H1 (cell line): ENCODE results near the gene MYH11. TPM values are rescaled to one million over a fixed set of nuclear protein-coding genes. Genes with fewer than 3 reads are reported as not detected.

Experiments
- CTCF ChIA-PET: fragments of 300-600 bp; sonication (Branson Sonifier 250); formaldehyde crosslinking; loops from one replicate; lab custom pipeline; 2021; ENCODE audit not compliant: partially characterized antibody; lab: Charles Lee
- POLR2A ChIA-PET: fragments of 300-600 bp; sonication (Branson Sonifier 250); formaldehyde crosslinking; loops from one replicate; lab custom pipeline; 2021; ENCODE audit warnings: inconsistent platforms; ENCODE audit not compliant: partially characterized antibody; lab: Charles Lee
- DNase-seq, 2 experiments: peaks; one replicate each; pipeline versions ENCODE4 v3.0.0 to v3.0.0-alpha.2; 2010 to 2022; ENCODE audit warnings: low spot score in 2 of 2, low read depth in 1 of 2, mixed read lengths in 1 of 2
- FAIRE-seq: peaks from 2 replicates; lab custom pipeline; 2011; peaks lifted over from hg19 to GRCh38; lab: Jason Lieb, UNC
- H2AFZ ChIP-seq: 2 replicates; pipeline ENCODE4 v1.8.1; 2012; ENCODE audit warnings: low read length, inconsistent platforms
- H2AK5ac ChIP-seq: 2 replicates; pipeline ENCODE4 v1.6.1; 2013; ENCODE audit warnings: low read depth, low read length
- H2BK120ac ChIP-seq: replicated peaks from 2 replicates; pipeline ENCODE3; 2013; ENCODE audit warnings: low read depth, low read length, inconsistent platforms
- H2BK12ac ChIP-seq: 2 replicates; pipeline ENCODE4 v1.6.1; 2013; ENCODE audit warnings: low read depth, low read length
- H2BK15ac ChIP-seq: 2 replicates; pipeline ENCODE4 v1.6.1; 2013; ENCODE audit warnings: low read length
- H2BK20ac ChIP-seq: 2 replicates; pipeline ENCODE4 v1.6.1; 2013; ENCODE audit warnings: low read length
- H2BK5ac ChIP-seq: 2 replicates; pipeline ENCODE4 v1.6.1; 2013; ENCODE audit warnings: low read depth, low read length
- H3K14ac ChIP-seq: 2 replicates; pipeline ENCODE4 v1.6.1; 2013; ENCODE audit warnings: inconsistent platforms; ENCODE audit not compliant: insufficient read length
- H3K18ac ChIP-seq: 2 replicates; pipeline ENCODE4 v1.6.1; 2013; ENCODE audit warnings: low read length; ENCODE audit errors: extremely low read depth
- H3K23ac ChIP-seq: 2 replicates; pipeline ENCODE4 v1.6.1; 2013; ENCODE audit warnings: inconsistent platforms; ENCODE audit not compliant: insufficient read length
- H3K23me2 ChIP-seq: 2 replicates; pipeline ENCODE4 v1.6.1; 2013; ENCODE audit warnings: low read depth, low read length
- H3K27ac ChIP-seq: 2 replicates; pipeline ENCODE4 v1.6.1; 2011; ENCODE audit warnings: low read depth, low read length, inconsistent platforms
- H3K27me3 ChIP-seq, 4 experiments: replicated peaks in 1 of 4; 1 replicate in 1 of 4; 2 replicates in 3 of 4; pipeline versions ENCODE4 v1.6.1 to v1.8.1; 2011 to 2013; ENCODE audit warnings: low read length in 3 of 4, mild to moderate bottlenecking in 3 of 4, inconsistent platforms in 2 of 4, mixed read lengths in 2 of 4, moderate library complexity in 1 of 4; ENCODE audit not compliant: control insufficient read depth in 3 of 4, insufficient read depth in 3 of 4; ENCODE audit errors: extremely low read depth in 1 of 4
- H3K36me3 ChIP-seq, 4 experiments: 2 replicates each; pipeline versions ENCODE4 v1.6.1 to v1.8.1; 2011 to 2013; ENCODE audit warnings: mild to moderate bottlenecking in 4 of 4, low read length in 3 of 4, moderate library complexity in 2 of 4, control low read depth in 1 of 4, inconsistent platforms in 1 of 4; ENCODE audit not compliant: insufficient read depth in 4 of 4, control insufficient read depth in 2 of 4
- H3K4ac ChIP-seq: replicated peaks from 2 replicates; pipeline ENCODE3; 2013; ENCODE audit warnings: low read length, low read depth, mixed read lengths, inconsistent platforms; ENCODE audit not compliant: insufficient read length
- H3K4me1 ChIP-seq, 4 experiments: replicated peaks in 1 of 4; 1 replicate in 1 of 4; 2 replicates in 3 of 4; pipeline versions ENCODE4 v1.6.1 to v1.8.1; 2011 to 2013; ENCODE audit warnings: low read length in 3 of 4, inconsistent platforms in 2 of 4, mixed read lengths in 1 of 4; ENCODE audit not compliant: insufficient read depth in 4 of 4, control insufficient read depth in 3 of 4
- H3K4me2 ChIP-seq, 2 experiments: 2 replicates each; pipeline versions ENCODE4 v1.6.1 to v1.8.1; 2011 to 2013; ENCODE audit warnings: low read depth in 2 of 2, low read length in 2 of 2, control low read depth in 1 of 2, inconsistent platforms in 1 of 2, mild to moderate bottlenecking in 1 of 2; ENCODE audit not compliant: insufficient read depth in 1 of 2
- H3K4me3 ChIP-seq, 4 experiments: fragments of 200-600, 300-600 bp in 1 of 4; sonication (generic), shearing (Covaris generic), sonication (Bioruptor Twin) in 1 of 4; 2 replicates each; pipeline versions ENCODE4 v1.5.1 to v1.8.1; 2011 to 2016; ENCODE audit warnings: low read length in 4 of 4, low read depth in 3 of 4, control low read depth in 2 of 4, inconsistent platforms in 2 of 4, mild to moderate bottlenecking in 2 of 4, mixed read lengths in 1 of 4, moderate library complexity in 1 of 4; ENCODE audit not compliant: insufficient read depth in 2 of 4; ENCODE audit errors: extremely low read depth in 1 of 4
- H3K56ac ChIP-seq: replicated peaks from 2 replicates; pipeline ENCODE3; 2013; ENCODE audit warnings: low read depth, mild to moderate bottlenecking, mixed read lengths, low read length, inconsistent platforms; ENCODE audit not compliant: insufficient read length
- H3K79me1 ChIP-seq: 2 replicates; pipeline ENCODE4 v1.6.1; 2013; ENCODE audit warnings: low read depth, low read length, control low read depth
- H3K79me2 ChIP-seq, 2 experiments: 2 replicates each; pipeline versions ENCODE4 v1.6.1 to v1.8.1; 2012 to 2013; ENCODE audit warnings: low read length in 2 of 2, mild to moderate bottlenecking in 2 of 2, inconsistent platforms in 1 of 2; ENCODE audit not compliant: insufficient read depth in 2 of 2, control insufficient read depth in 1 of 2
- H3K9ac ChIP-seq, 4 experiments: replicated peaks in 1 of 4; 1 replicate in 1 of 4; 2 replicates in 3 of 4; pipeline versions ENCODE4 v1.6.1 to v1.8.1; 2011 to 2013; ENCODE audit warnings: low read depth in 3 of 4, low read length in 3 of 4, control low read depth in 2 of 4, mild to moderate bottlenecking in 2 of 4, moderate library complexity in 2 of 4, inconsistent platforms in 1 of 4; ENCODE audit errors: extremely low read depth in 1 of 4
- H3K9me3 ChIP-seq, 2 experiments: 2 replicates each; pipeline versions ENCODE4 v1.6.1 to v1.8.1; 2012 to 2013; ENCODE audit warnings: mild to moderate bottlenecking in 2 of 2, moderate library complexity in 2 of 2, control low read depth in 1 of 2, inconsistent platforms in 1 of 2, low read depth in 1 of 2, low read length in 1 of 2, mixed read lengths in 1 of 2; ENCODE audit not compliant: insufficient read depth in 2 of 2
- H4K20me1 ChIP-seq, 2 experiments: replicated peaks in 1 of 2; 2 replicates each; pipeline versions ENCODE3 to v1.8.1; 2011 to 2013; ENCODE audit warnings: inconsistent platforms in 2 of 2, low read length in 2 of 2, mild to moderate bottlenecking in 1 of 2; ENCODE audit not compliant: insufficient read depth in 2 of 2, control insufficient read depth in 1 of 2
- H4K5ac ChIP-seq: 2 replicates; pipeline ENCODE4 v1.6.1; 2013; ENCODE audit warnings: low read length, low read depth, mixed read lengths, inconsistent platforms; ENCODE audit not compliant: insufficient read length
- H4K8ac ChIP-seq: 2 replicates; pipeline ENCODE4 v1.8.0; 2013; ENCODE audit warnings: mild to moderate bottlenecking, moderate library complexity, low read length, inconsistent platforms; ENCODE audit not compliant: insufficient read depth; ENCODE audit errors: extremely low read depth
- H4K91ac ChIP-seq: replicated peaks from 2 replicates; pipeline ENCODE3; 2013; ENCODE audit warnings: low read length, mixed read lengths, inconsistent platforms; ENCODE audit not compliant: insufficient read length
- CHD2 ChIP-seq: IDR thresholded peaks from 2 replicates; pipeline ENCODE4 v1.6.1; 2012; ENCODE audit warnings: low read length, improper control_type of control experiment
- GTF2F1 ChIP-seq: IDR thresholded peaks from 2 replicates; pipeline ENCODE4 v1.6.1; 2012; ENCODE audit warnings: low read depth, low read length, improper control_type of control experiment, borderline replicate concordance
- JUND ChIP-seq: IDR thresholded peaks from 2 replicates; pipeline ENCODE4 v1.6.1; 2011; ENCODE audit warnings: mild to moderate bottlenecking, improper control_type of control experiment, low read length
- KDM4A ChIP-seq: IDR thresholded peaks from one replicate; pipeline ENCODE4 v1.7.1; 2012; ENCODE audit warnings: low read depth, mild to moderate bottlenecking, moderate library complexity, low read length, inconsistent platforms; ENCODE audit not compliant: severe bottlenecking
- SP4 ChIP-seq: IDR thresholded peaks from 2 replicates; pipeline ENCODE4 v1.6.1; 2012; ENCODE audit warnings: low read length, inconsistent platforms
- WGBS, 2 experiments: shearing (Covaris generic) in 1 of 2; methylation state at CpG; one replicate each; pipeline versions ENCODE4 v1.1.6 to v1.1.7; 2013 to 2015; ENCODE audit warnings: low lambda C conversion rate in 2 of 2, mixed read lengths in 2 of 2, inconsistent platforms in 1 of 2, low coverage in 1 of 2, missing lambda C conversion rate in 1 of 2; ENCODE audit not compliant: insufficient replicate concordance in 2 of 2, insufficient coverage in 1 of 2, insufficient read length in 1 of 2; ENCODE audit errors: extremely low coverage in 1 of 2, missing lambda C conversion rate in 1 of 2; 5-methylcytosine and 5-hydroxymethylcytosine counted together
- polyA plus RNA-seq, 7 experiments: library from polyadenylated mRNA; depleted of rRNA in 3 of 7; stranded (reverse) in 5 of 7; unstranded in 2 of 7; fragments of >200 nt in 5 of 7; fragments of 200-250 nt in 2 of 7; gene quantifications; 1 replicate in 5 of 7; 2 replicates in 1 of 7; 4 replicates in 1 of 7; pipeline versions ENCODE4 v1.2.1 to v1.2.3, GENCODE V29; 2011 to 2013; ENCODE audit warnings: missing spikeins in 2 of 7, mixed read lengths in 2 of 7
- total RNA-seq: library from RNA; stranded (reverse); fragmentation: NEBNext Ultra II Directional; extraction: Animal tissue kit (Norgen Biotek cat#: 25700); gene quantifications from 2 replicates; pipeline ENCODE4 v1.2.1, GENCODE V29; 2021

MYH11 gene
- total and polyA plus RNA-seq, 2 of the 8 experiments (the other 6 are each of a cell fraction or from before 2014, with no cell fraction given), result 0.11 to 0.78 TPM

DNA sequence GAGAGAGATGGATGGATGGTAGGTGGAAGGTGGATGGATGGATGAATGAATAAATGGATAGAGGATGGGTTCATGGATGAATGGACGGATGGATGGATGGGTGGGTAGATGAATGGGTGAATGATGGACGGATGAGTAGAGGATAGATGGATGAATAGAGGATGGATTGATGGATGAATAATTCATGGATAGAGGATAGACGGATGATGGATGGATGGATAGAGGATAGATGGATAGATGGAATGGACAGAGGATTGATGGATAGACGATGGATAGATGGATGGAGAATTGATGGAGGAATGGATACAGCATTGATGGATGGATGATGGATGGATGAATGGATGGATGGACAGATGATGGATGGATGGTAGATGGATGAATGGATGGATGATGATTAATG is 91.7 kb downstream of the MYH11 start:
- 88 to 100% methylated on average over 4 of the region's 4 CpGs for WGBS, 2 experiments
- FAIRE-seq, result no peak
- Histone ChIP-seq H3K18ac (no peak overlapping the region), H3K4ac (no peak overlapping the region), H3K56ac (peak overlapping the region; percentile 97), H2BK5ac (no peak overlapping the region), H3K23ac (no peak overlapping the region), H3K23me2 (peaks cover 11% of the 10 kb centered on the region; the same call in 1 of the 2 replicates), H4K5ac (no peak overlapping the region), H2AK5ac (no peak overlapping the region), H3K36me3 (no peaks in the 10 kb centered on the region), H3K4me1 (0 out of 7 replicates have a peak, but pooled peaks cover 0 to 1% (median 0%) of the 10 kb centered on the region in 4 experiments), H2BK12ac (no peak overlapping the region), H3K27ac (no peak overlapping the region), H3K4me2 (no peak overlapping the region), H3K4me3 (no peak overlapping the region), H3K27me3 (no peaks in the 10 kb centered on the region), H3K79me1 (no peaks in the 10 kb centered on the region), H3K14ac (no peak overlapping the region), H3K9me3 (no peaks in the 10 kb centered on the region), H2BK120ac (no peak overlapping the region), H3K79me2 (no peaks in the 10 kb centered on the region), H4K8ac (no peak overlapping the region), H2BK15ac (no peak overlapping the region), H2AFZ (no peak overlapping the region), H3K9ac (no peak overlapping the region), H4K20me1 (peaks cover 0 to 2% of the 10 kb centered on the region in 2 experiments), H2BK20ac (no peak overlapping the region), H4K91ac (no peak overlapping the region)
- TF ChIP-seq JUND (no peak), CHD2 (no peak), GTF2F1 (no peak), SP4 (no peak), KDM4A (no peak)
- ChIA-PET CTCF (interaction anchor here (0.6 to 2.0 kb wide), 10 partner anchors 9 to 429 kb away, joined by 3 to 11 read pairs (median 5); no protein-coding TSS in a partner anchor), POLR2A (no interaction called here)
- no peak for DNase-seq
